GM21447 (cell line): Measurements from ENCODE around the gene ZNF787.
"Not testable (repeated sequence)": the region's sequence is repeated elsewhere in the genome, so short reads cannot be mapped to it uniquely, and the experiment has no call there.

Source experiments
- ATAC-seq: cut with Tn5 transposase; IDR thresholded peaks from one replicate; pipeline ENCODE4 v1.9.1; 2021; ENCODE audit not compliant: unreplicated experiment

Gene ZNF787

DNA sequence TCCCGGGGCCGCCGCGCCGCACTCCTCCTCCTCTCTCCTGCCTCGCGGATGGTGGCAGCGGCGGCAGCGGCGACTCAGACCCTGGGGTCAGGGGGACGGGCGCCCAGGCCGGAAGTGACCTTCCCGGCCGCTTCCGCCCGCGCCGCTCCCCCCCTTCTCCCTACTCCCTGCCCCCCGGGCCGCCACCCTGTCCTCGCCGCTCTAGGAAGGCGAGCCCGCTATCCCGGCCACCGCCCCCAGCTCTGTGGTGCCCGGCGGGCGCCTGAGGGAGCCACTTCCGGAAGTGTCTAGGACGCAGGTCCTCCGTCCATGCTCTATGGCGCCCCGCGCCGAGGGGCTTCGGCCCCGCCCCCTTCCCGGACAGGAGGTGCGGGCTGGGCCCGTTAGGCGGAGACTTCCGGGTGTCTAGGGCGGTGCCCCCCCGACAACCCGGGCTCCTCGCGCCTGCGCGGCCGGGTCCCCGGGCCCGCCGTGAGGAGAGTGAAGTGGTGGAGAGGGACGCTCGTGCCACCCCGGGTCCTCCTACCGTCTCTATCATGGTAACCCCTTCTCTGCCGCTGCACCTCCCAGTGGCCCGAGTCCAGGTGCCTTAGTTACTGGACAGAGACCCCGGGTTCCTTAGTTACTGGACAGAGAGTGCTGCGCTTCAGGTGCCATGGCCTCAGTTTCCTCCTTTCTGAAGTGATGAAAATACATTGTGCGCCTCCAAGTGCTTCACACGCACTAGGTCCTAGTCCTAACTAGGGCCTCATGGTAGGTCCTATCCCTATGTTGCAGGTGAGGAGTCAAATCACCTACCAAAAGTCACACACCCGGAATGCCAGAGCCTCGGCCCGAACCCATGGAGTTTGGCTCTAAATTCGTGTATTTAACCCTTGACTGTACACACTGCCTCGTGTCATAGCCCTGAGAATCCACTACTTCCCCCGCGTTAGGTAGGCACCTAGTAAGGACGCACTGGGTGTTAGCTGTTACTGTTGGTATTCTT is at the start of gene ZNF787:
Gene ZNF787 (minus strand): TSS at position 116 of the 988 bp plus-strand sequence. CDS start 18,078 bp downstream, outside the sequence.
- ATAC-seq, result peak; percentile 69

DNA sequence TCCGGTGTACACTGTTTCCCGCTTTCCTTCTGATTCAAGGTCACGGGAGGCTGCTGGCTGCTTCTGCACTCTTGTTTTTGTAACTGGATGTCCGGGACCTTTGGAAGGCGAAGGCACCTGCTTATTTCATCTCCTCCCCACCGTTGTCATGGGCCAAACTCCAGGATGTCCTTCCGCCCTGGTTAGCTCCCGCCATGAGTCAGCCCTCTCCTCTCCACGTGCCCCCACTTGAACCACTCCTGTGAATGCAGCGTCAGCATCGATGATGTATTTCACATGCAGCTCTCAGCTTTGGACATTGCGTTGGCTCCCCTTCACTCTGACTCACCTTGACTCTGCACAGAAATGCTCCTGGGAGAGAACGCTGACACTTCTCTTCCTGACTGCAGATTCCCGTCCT is 49.2 kb upstream of the ZNF787 start:
- no peak for ATAC-seq

DNA sequence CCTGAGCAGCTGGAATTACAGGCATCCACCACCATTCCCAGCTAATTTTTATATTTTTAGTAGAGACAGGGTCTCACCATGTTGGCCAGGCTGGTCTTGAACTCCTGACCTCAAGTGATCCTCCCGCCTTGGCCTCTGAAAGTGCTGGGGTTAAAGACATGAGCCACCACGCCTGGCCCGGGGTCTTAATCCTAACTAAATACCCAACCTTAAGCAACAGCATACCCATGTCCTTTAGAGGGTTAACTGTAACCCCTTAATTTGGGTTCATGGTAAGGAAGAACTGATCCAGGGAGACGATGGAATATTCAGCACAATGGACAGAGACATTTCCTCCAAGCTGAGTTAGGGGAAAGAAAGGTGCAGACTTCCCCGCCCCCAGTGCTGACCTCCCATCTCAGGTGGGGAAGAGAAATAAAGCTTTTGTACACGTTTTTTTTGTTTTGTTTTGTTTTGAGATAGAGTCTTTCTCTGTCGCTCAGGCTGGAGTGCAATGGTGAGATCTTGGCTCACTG is 46.0 kb upstream of the ZNF787 start:
- no peak for ATAC-seq

DNA sequence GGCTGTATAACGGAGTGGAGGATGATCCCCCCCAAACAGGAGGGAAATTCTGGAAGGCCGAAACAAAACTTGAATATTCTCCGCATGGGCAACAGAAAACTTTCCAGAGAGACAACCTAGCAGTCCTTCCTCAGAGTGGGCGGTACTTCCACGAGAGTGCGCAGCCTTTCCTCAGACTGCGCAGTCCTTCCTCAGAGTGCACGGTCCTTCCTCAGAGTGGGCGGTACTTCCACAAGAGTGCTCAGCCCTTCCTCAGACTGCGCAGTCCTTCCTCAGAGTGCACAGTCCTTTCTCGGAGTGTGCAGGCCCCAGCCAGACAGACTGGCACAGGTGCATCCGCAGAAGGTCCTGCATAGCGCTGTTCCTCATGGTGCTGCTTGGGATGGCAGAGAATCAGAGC is 42.0 kb upstream of the ZNF787 start:
- no peak for ATAC-seq

DNA sequence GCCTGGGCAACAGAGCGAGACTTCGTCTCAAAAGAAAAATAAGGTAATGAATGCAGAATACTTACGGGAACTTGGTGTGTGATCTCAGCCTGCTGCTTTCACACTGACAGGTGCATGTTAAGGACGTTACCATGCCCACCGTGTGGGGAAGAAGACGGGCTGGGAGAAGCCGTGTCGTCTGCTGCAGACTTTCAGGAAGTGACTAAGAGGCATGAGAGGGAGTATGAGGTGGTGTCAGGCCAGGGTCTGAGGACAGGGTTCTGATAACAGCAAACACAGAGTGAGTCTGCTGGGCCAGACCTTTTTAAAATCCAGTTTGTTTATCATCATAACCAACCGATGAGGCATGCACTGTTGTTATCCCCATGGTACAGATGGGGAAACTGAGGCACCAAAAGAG is 41.2 kb upstream of the ZNF787 start:
- ATAC-seq, result no peak

DNA sequence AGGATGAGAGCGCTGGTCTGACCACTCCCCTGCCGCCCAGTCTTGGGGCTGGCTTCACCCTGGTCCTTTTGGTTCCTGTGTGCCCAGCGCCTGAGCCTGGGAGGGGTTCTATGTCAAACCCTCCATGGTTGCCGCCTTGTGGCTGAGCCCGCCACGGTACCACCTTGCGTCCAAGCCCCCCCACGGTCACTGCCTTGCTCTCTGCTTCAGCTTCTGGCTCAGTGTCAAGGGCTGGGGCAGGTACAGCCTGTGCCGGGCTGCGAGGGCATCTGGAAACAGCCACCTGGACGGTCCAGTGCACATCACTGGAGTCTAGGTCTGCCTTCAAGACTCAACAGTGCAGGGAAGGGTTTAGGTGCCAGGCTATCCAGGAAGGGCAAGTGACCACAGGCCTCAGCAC is 40.4 kb upstream of the ZNF787 start:
- ATAC-seq, result no peak

DNA sequence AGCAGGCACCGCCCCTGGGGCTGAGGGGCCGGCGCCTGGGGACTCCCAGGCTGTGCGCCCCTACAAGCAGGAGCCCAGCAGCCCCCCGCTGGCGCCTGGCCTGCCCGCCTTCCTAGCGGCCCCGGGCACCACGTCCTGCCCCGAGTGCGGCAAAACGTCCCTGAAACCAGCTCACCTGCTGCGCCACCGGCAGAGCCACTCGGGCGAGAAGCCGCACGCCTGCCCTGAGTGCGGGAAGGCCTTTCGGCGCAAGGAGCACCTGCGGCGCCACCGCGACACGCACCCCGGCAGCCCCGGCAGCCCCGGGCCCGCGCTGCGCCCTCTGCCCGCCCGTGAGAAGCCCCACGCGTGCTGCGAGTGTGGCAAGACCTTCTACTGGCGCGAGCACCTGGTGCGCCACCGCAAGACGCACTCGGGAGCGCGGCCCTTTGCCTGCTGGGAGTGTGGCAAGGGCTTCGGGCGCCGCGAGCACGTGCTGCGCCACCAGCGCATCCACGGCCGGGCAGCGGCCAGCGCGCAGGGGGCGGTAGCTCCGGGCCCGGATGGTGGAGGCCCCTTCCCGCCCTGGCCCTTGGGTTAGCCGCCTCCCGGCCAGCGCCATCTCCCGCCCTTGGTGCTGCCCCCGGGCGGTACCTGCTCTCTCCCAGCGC is 38.7 kb upstream of the ZNF787 start:
- ATAC-seq, result no peak

DNA sequence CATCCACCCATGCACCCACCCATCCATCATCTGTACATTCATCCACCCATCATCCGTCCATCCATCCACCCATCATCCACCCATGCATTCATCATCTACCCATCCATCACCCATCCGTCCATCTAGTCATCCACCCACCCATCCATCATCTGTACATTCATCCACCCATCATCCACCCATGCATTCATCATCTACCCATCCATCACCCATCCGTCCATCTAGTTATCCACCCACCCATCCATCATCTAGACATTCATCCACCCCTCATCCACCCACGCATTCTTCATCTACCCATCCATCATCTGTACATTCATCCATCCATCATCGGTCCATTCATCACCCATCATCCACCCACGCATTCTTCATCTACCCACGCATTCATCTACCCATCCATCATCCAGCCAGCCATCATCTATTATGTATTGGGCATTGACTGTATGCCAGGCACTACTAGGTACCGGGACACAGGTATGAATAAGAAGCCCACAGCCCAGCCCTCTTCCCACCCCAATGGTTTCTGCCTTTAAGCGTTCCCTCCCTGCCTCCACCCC is 38.0 kb upstream of the ZNF787 start:
- ATAC-seq, result no peak

DNA sequence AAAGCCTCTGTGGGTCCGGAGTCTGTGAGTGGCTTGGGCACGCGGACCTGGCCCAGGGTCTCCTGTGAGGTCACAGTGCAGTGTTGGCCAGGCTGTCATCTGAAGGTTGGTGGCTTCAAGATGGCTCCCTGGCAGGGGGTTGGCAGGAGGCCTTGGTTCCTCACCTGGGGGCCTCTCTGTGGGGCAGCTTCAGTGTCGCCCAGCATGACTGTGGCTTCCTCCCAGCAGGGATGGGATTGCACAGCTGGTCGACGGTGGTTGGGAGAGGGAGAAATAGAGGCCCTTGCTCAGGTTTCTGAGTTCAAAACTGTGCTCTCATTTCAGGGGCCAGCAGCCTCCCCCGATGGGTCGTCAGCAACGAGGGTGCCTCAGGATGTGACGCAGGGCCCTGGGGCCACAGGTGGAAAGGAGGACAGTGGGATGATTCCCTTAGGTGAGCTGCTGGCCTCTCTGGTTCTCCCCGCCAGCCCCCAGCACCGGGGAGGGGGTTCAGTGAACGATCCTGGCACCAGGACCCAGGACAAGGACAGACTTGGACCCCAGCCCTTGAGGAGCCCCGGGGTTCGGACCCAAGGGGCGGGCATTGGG is 37.2 kb upstream of the ZNF787 start:
- ATAC-seq, result no peak

DNA sequence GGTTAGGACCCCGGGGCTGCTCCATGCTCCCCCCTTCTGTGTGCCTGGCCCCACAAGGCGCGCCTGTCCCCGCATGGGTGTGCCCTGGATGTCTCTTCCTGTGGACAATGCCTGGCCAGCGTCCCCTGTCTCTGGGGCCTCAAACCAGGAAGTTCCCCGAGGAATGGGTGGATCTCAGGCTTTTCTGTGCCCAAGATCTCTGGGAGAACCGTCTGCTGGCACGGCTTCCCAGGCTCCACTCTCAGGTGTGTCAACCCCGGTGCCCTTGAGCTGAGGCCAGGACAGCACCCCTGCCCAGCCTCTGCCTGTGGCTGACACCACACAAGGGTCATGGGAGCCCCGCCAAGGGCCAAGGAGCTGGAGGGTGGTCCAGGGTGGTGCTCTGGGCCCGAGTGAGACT is 35.7 kb upstream of the ZNF787 start:
- ATAC-seq, result no peak

DNA sequence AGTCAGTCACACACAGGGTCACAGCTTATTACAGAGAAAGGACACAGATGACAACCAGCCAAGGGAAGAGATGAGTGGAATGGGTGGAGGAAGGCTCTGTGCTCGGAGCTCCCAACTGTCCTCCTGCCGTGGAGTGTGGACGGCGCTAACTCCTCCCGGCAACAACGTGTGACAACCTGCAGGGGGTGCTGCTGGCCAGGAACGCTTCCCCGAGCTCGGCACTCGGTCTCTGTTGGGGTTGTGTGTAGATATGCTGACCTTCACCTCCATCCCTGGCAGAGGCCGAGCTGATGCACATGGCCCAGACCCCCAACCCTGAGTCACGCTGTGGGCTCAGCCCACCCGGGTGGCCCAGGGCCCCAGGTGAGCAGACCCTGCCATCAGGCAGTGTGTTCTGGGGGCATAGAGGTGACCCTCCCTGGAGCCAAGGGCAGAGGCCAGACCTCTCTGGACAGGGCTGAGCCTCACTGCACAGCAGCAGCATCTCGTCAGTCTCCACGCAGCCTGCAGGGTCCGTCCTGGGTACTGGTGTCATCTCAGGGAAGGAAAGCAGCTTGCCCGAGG is 34.1 kb upstream of the ZNF787 start:
- no peak for ATAC-seq

DNA sequence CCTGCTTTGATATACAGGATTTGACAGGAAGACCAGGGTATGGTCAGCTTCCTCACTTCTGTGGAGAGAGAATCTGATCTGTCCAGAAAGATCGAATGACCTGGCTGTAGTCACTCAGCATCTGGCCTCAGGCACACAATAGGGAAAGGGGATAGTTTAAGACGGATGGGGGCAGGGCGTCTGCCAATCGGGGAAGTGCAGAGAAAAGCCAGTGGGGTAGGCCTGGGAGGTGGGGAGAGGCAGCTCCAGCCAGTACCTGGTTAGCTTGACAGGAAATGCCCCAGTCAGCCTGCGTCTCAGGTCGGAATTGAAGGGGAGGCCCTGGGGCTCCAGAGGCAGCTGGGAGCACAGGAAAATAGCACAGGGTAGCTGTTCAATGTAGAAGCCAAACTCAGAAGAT is 32.4 kb upstream of the ZNF787 start:
- no peak for ATAC-seq

DNA sequence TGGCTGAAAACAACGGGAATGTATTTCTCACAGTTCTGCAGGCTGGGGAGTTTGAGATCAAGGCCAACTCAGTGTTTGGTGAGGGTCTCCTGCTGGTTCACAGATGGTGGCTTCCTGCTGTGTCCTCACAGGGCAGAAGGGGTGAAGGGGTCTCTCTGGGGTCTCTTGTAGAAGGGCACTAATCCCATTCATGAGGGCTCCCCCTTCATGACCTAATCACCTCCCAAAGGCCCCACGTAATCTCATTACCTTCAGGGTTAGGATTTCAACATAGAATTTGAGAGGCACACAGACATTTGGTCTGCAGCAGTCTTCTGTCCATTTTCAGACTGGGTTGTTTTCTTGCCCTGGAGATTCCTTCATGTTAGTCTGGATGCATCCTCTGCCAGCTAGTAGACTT is 31.5 kb upstream of the ZNF787 start:
- no peak for ATAC-seq

DNA sequence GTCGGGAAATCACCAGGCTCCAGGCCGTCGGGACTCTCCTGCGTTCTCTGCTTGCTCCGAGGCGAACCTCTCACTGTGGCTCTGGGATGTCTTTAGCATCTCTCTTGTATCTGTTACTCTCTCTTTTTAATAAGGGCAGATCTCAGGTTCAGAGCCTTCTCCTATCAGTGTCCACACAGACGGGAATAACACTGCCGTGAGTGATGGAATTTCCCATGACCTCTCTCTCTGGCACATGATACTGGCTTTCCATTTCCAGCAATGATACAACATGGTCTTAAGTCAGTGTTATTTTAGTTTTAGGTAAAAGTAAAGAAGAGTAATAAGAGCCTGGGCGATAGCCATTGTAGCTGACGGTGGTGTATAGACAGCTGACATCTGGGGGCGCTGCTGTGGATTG is 29.3 kb upstream of the ZNF787 start:
- no peak for ATAC-seq

DNA sequence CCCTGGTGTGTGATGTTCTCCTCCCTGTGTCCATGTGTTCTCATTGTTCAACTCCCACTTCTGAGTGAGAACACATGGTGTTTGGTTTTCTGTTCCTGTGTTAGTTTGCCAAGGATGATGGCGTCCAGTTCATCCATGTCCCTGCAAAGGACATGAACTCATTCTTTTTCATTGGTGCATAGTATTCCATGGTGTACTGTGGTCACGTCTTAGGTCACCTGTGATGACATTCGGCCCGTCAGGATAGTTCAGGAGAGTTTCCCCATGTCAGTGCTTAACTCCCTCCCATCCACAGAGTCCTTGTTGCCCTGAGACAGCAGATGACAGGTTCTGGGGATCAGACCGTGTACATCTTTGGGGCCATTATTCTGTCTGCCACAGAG is 28.6 kb upstream of the ZNF787 start:
- no peak for ATAC-seq

DNA sequence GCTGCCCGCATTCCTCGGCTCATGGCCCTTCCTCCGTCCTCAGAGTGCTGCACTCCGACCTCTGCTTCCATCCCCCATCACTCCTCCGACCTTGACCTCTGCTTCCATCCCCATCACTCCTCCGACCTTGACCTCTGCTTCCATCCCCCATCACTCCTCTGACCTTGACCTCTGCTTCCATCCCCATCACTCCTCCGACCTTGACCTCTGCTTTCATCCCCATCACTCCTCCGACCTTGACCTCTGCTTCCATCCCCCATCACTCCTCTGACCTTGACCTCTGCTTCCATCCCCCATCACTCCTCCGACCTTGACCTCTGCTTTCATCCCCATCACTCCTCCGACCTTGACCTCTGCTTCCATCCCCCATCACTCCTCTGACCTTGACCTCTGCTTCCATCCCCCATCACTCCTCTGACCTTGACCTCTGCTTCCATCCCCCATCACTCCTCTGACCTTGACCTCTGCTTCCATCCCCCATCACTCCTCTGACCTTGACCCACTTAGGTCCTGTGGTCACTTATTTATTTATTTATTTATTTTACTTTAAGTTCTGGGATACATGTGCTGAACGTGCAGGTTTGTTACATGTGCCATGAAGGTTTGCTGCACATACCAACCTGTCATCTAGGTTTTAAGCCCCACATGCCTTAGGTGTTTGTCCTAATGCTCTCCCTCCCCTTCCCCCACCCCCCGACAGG is 28.0 kb upstream of the ZNF787 start:
- not testable (repeated sequence) for ATAC-seq

DNA sequence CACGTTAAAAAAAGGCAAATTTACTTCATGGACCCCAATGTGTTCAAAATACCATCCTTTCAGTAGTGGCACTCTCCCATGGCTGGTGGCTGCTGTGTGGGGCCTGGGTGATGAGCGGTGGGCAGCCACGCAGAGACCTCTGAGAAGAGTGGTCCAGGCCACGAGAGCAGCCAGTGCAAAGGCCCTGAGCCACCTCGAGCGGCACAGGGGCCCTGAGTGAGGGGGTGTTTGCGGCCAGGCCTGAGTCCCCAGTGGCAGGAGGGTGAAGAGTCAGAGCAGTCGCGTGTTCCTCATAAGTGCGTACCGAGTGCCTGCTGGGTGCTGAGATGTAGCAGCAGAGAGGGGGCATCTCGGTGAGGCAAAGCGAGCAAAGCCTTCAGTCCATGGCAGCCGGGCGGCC is 27.0 kb upstream of the ZNF787 start:
- no peak for ATAC-seq

DNA sequence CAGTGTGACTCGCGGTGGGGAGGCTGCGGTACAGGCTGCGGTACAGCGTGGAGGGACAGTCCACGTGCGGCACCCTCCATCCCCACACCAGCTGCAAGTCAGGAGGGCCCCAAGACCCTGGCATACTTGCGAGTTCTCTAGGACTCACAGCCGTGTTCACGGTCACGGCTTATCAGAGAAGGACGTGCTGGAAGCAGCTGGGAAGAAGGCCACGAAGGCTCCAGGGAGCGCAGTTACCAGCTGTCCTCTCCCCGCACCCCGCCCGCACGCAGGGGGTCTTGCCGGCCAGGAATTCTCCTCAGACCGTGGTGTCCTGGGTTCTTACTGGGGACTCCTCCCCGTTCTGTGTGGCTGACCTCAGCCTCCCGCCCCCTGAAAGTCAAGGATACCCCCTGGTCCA is 26.2 kb upstream of the ZNF787 start:
- no peak for ATAC-seq

DNA sequence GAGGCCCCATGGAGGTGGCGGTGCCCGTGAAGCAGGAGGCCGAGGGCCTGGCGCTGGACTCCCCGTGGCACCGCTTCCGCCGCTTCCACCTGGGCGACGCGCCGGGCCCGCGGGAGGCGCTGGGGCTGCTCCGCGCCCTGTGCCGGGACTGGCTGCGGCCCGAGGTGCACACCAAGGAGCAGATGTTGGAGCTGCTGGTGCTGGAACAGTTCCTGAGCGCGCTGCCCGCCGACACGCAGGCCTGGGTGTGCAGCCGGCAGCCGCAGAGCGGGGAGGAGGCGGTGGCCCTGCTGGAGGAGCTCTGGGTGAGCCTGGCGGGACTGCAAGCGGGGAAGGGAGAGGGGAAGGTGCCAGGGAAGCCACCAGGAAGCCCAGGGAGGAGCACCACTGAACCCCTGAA is 25.8 kb upstream of the ZNF787 start:
- no peak for ATAC-seq

DNA sequence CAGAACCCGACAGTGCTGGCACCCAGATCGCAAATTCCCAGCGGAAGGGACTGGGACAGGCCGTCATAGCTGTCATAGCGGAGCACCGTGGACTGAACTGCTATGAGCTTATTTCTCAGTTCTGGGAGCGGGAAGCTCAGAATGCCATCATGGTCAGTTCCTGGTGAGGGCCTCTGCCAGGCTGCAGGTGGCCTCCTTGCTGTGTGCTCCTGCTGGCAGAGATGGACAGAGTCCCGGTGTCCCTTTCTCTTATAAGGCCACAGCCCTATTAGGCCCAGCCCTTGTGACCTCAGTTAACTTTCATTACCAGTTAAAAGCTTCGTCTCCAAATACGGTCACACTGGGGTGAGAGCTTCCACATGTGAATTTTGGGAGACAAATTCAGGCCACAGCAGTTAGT is 24.6 kb upstream of the ZNF787 start:
- no peak for ATAC-seq

DNA sequence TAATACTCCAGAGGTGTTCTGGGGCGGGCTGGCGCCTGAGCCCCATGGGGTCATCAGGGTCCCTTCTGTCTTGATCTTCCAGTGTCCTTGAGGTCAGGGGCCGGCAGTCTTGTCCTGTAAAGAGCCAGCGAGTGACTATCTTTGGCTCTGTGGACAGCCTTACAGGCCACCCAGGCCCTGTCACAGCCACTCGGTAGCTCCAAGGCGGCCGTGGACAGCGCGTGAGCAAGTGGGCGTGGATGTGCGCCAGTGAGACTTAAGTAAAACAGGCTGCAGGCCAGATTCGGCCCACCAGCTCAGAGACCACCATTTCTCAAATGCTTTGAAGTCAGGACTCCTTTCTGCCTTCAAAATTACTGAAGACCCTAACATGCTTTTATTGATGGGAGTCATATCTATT is 23.7 kb upstream of the ZNF787 start:
- ATAC-seq, result no peak
